Esophagus muscularis mucosa (tissue), 4 donors: ENCODE data around the gene GLO1. TPM values are rescaled to one million over a fixed set of nuclear protein-coding genes. Genes with fewer than 3 reads are reported as not detected.

Experiments used
- DNase-seq: peaks from one replicate; pipeline ENCODE4 v3.0.0-alpha.2; 2017; ENCODE audit errors: extremely low spot score
- H3K27ac ChIP-seq, 4 donors: fragments of 200-600 bp; sonication (generic); replicated peaks in 1 of 4; 1 replicate in 3 of 4; 2 replicates in 1 of 4; pipeline ENCODE4 v1.5.1; 2016 to 2019; ENCODE audit warnings: mild to moderate bottlenecking in 1 of 4
- H3K27me3 ChIP-seq, 4 donors: fragments of 200-600 bp; sonication (generic); one replicate each; pipeline versions ENCODE4 v1.5.1 to v1.6.0; 2016 to 2019
- H3K36me3 ChIP-seq, 4 donors: fragments of 200-600 bp; sonication (generic); one replicate each; pipeline ENCODE4 v1.5.1; 2016 to 2019
- H3K4me1 ChIP-seq, 4 donors: fragments of 200-600 bp; sonication (generic); one replicate each; pipeline ENCODE4 v1.5.1; 2016 to 2019
- H3K4me3 ChIP-seq, 4 donors: fragments of 200-600 bp; sonication (generic); 1 replicate in 2 of 4; 2 replicates in 2 of 4; pipeline ENCODE4 v1.5.1; 2016 to 2019; ENCODE audit warnings: mild to moderate bottlenecking in 4 of 4, moderate library complexity in 1 of 4
- H3K9me3 ChIP-seq, 4 donors: fragments of 200-600 bp; sonication (generic); 1 replicate in 3 of 4; 2 replicates in 1 of 4; pipeline ENCODE4 v1.5.1; 2016 to 2019
- CTCF ChIP-seq, 3 experiments: fragments of 200-600 bp in 2 of 3; fragments of 450-650 bp in 1 of 3; sonication (generic) in 2 of 3; IDR thresholded peaks; one replicate each; pipeline ENCODE4 v1.5.1; 2017 to 2019; ENCODE audit warnings: antibody characterized with exemption in 3 of 3, mild to moderate bottlenecking in 2 of 3, moderate library complexity in 1 of 3
- EP300 ChIP-seq: sonication (generic); formaldehyde crosslinking; IDR thresholded peaks from one replicate; pipeline ENCODE4 v1.6.1; 2017; ENCODE audit warnings: antibody characterized with exemption
- POLR2A ChIP-seq: fragments of 450-650 bp; IDR thresholded peaks from one replicate; pipeline ENCODE4 v1.6.1; 2017; ENCODE audit warnings: antibody characterized with exemption, moderate library complexity, mild to moderate bottlenecking, low read depth
- POLR2AphosphoS5 ChIP-seq, 2 donors: sonication (generic); formaldehyde crosslinking; IDR thresholded peaks; one replicate each; pipeline ENCODE4 v1.6.1; 2017; ENCODE audit warnings: antibody characterized with exemption in 2 of 2
- WGBS: methylation state at CpG from one replicate; pipeline ENCODE4 v1.1.5; 2018; 5-methylcytosine and 5-hydroxymethylcytosine counted together
- intact Hi-C: fragments of 100-400 bp; cut with DNase I; formaldehyde crosslinking; loops from one replicate; pipeline ENCODE4 v1.15.1; 2023
- total RNA-seq, 4 donors: library from RNA; depleted of rRNA; stranded (reverse); fragments of >200 nt; gene quantifications; one replicate each; pipeline versions ENCODE4 v1.1.0 to v1.2.1, GENCODE V29; 2016

Gene GLO1
- total RNA-seq, 4 donors from 2014 or later: 61.5 to 92.5 (median 70.4) TPM

- no peaks in the 10 kb centered on the region for H3K9me3 ChIP-seq
- H3K27me3 ChIP-seq: no peaks in the 10 kb centered on the region
- peaks cover 0 to 19% (median 14%) of the 10 kb centered on the region in 4 donors for H3K4me1 ChIP-seq
- DNase-seq: no peak
- H3K36me3 ChIP-seq: peaks cover 23 to 57% (median 43%) of the 10 kb centered on the region in 4 donors
- H3K4me3 ChIP-seq: no peak overlapping the region
- H3K27ac ChIP-seq: no peak overlapping the region
- TF ChIP-seq EP300: no peak
- no peak for TF ChIP-seq CTCF (IDR thresholded peaks at IDR 0.05)
- TF ChIP-seq POLR2AphosphoS5 (IDR thresholded peaks at IDR 0.05): no peak
- intact Hi-C loops: no loop called here
- 92% methylated on average over 1 of the region's 1 CpG for WGBS
These were observed 18.7 kb downstream of the GLO1 start for GRCh38 chr6:38684237-38684636.

GRCh38 chr6:38681850-38682249 lies 21.1 kb downstream of the GLO1 start:
- DNase-seq: no peak
- 94% methylated on average over 2 of the region's 2 CpGs for WGBS
- TF ChIP-seq CTCF (IDR thresholded peaks at IDR 0.05): no peak
- no peak for TF ChIP-seq POLR2A
- no peak for TF ChIP-seq POLR2AphosphoS5 (IDR thresholded peaks at IDR 0.05)
- no peak for TF ChIP-seq EP300
- peaks cover 0 to 6% (median 3%) of the 10 kb centered on the region in 4 donors for H3K4me1 ChIP-seq
- intact Hi-C loops: no loop called here
- H3K9me3 ChIP-seq: no peaks in the 10 kb centered on the region
- no peaks in the 10 kb centered on the region for H3K27me3 ChIP-seq
- no peak overlapping the region for H3K27ac ChIP-seq
- no peak overlapping the region for H3K4me3 ChIP-seq
- H3K36me3 ChIP-seq: peaks cover 23 to 81% (median 59%) of the 10 kb centered on the region in 4 donors

GRCh38 chr6:38679668-38680067 lies 23.3 kb downstream of the GLO1 start:
- no peak overlapping the region for H3K27ac ChIP-seq
- no peak overlapping the region for H3K4me3 ChIP-seq
- WGBS: 100% methylated on average over 1 of the region's 1 CpG
- no peaks in the 10 kb centered on the region for H3K27me3 ChIP-seq
- H3K4me1 ChIP-seq: no peaks in the 10 kb centered on the region
- peaks cover 31 to 97% (median 68%) of the 10 kb centered on the region in 4 donors for H3K36me3 ChIP-seq
- H3K9me3 ChIP-seq: no peaks in the 10 kb centered on the region
- intact Hi-C loops: loop anchor here (10.0 kb wide), 1 partner anchor 955 kb away; no protein-coding TSS in a partner anchor
- DNase-seq: no peak
- TF ChIP-seq POLR2AphosphoS5 (IDR thresholded peaks at IDR 0.05) (no peak), CTCF (IDR thresholded peaks at IDR 0.05) (no peak), POLR2A (no peak), EP300 (no peak)

- H3K4me3 ChIP-seq: no peak overlapping the region
- no peaks in the 10 kb centered on the region for H3K9me3 ChIP-seq
- peaks cover 24 to 88% (median 57%) of the 10 kb centered on the region in 4 donors for H3K36me3 ChIP-seq
- intact Hi-C loops: loop anchor here (10.0 kb wide), 1 partner anchor 953 kb away; no protein-coding TSS in a partner anchor
- no peak for DNase-seq
- no peak overlapping the region for H3K27ac ChIP-seq
- H3K4me1 ChIP-seq: no peaks in the 10 kb centered on the region
- H3K27me3 ChIP-seq: no peaks in the 10 kb centered on the region
- TF ChIP-seq CTCF (IDR thresholded peaks at IDR 0.05) (no peak), POLR2A (no peak), EP300 (no peak), POLR2AphosphoS5 (IDR thresholded peaks at IDR 0.05) (no peak)
- 94% methylated on average over 7 of the region's 7 CpGs for WGBS
These were observed 24.7 kb downstream of the GLO1 start for GRCh38 chr6:38678178-38678760.
